CD4-positive, alpha-beta T cell treated with Interleukin-15 for 4 hours (primary cell): Measurements from ENCODE around the gene ACHE.

Experiments
- DNase-seq: peaks from one replicate; pipeline ENCODE4 v3.0.0-alpha.2; 2020; ENCODE audit warnings: low spot score

ACHE gene

DNA sequence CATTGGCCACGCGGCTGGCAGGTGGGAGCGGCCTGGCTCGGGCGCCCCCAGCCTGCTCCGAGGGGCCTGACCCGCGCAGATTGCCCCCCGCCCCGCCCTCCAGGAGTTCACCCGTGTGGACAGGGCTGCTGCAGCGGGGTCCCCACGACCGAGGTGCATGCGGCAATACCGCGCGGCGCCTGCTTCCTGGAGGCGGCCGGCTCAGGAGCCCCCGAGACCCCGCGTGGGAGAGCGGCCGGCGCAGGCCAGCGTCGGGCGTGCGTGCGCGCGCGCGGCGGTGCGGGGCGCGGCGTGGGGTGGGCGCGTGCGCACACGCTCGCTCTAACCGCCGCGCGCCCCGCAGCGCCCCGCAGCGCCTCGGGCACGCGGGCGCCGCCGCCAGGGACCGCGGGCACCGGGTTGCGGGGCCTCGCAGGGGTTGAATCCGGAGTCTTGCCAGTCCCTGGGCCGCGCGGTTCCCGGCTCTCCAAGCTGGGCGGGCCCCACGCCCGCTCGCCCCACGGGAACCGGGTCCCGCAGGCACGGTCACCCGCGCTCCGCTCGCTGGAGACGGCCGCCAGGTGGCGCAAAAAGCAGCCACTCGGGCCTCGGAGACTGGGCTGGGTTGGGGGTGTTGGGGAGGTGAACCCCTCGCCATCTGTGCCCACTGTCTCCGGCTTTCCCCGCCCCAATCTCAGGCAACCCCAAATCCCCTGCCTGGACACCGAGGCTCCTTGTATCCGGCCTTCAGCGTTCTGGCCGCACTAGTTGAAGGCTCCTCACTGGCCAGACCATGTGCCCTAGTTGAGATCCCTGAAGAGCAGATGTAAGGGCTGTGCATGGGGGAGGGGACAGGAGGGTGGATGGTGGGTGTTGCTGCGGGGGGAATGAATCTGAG, 1.3 kb upstream of the ACHE start:
- peak; percentile 67 for DNase-seq

DNA sequence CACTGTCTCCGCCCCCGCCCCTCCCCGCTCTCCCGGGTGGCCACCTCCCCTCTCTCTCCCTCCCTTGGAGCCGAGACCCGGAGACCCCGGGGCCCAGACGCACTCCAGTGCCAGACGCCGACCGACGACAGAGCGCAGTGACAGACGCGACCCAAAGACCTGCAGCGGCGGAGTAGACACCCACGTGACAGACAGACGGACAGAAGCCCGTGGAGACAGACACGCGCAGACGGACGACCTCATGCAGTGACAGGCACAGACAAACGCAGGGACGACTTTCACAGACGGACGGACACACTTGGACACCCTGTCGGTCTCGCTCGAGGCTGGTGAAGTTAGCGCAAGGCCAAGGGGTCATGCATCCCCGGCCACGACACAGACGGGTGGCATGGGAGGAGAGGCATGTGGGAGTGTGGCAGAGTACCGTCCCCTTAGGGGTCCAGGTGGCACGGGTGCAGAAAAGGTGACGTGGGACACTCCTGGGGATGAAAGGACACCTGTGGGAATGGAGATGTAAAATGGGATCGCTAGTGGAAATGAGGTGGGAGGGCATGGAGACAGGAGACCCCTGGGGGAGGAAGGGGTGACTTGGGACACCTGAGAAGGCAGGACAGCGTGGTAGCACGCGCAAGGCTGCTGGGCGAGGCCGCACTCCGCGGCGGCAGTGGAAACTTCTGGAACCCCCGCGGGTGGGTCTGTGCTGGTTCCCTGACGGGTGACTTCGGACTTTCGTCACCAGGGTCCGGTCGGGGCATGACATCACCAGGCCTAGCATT, 456 bp upstream of the ACHE start:
- peak; percentile 19 for DNase-seq

GRCh38 chr7:100894860-100895700, 608 bp downstream of the ACHE start:
- peak; percentile 46 for DNase-seq

- no peak for DNase-seq
Measured at GRCh38 chr7:100893910-100894721, 1.6 kb downstream of the ACHE start.

DNA sequence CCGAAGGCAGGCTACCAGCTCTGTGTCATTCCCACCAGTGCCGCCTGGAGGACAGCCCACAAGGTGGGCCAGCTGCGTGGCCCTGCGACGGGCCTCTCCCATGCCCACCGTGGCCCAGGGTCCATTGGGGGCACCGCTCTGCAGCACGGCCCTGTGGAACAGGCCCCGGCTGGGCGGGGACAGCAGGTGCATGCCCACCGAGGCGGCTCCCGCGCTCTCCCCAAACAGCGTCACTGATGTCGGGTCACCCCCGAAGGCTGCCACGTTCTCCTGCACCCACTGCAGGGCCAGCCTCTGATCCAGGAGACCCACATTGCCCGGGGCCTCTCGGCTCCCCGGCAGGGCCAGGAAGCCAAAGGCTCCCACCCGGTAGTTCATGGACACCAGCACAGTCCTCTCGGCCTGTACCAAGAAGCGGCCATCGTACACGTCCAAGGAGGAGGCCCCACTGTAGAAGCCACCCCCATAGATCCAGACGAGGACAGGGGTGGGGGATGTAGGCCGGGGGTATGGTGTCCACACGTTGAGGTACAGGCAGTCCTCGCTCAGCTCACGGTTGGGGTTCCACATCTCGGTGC, 2.3 kb downstream of the ACHE start:
- DNase-seq: no peak

DNA sequence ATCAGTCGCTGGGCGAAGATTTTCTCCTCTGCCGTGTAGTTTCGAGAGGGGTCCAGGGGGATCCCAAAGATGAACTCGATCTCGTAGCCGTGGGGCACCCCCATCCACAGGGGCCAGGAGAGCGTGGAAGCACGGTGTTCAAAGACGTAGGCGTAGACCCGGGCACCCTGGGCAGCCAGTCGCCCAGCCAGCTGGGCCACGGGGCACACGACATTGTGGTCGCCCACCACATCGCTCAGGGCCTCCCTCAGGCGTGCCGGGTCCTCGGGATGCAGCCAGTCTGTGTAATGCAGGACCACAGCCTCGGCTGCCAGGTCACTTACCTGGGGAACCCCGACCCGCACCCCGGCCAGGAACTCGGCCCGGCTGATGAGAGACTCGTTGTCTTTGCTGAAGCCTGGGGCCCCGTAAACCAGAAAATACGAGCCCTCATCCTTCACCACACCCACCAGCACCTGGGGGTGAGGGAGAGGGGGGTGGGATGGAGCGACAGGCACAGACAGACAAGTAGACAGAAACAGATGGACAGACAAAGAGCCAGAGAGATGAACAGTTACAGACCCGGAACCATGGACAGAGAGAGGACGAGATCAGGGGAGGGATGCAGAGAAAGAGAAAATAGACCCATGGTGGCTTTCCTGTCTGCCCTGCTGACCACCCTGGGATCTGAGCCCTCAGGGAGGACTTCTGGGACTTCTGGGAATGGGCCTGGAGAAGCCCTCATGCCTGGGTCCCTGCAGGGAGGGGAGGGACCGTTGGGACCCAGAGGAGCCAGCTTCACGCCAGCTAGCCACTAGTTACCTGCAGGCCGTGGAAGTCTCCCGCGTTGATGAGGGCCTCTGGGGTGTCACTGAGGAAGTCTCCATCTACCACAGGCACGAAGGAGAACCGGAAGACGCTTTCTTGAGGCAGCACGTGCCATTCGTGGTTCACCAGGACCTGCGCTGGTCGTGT, 3.0 kb downstream of the ACHE start:
- no peak for DNase-seq

GRCh38 chr7:100891568-100892247, 4.0 kb downstream of the ACHE start:
- no peak for DNase-seq

DNA sequence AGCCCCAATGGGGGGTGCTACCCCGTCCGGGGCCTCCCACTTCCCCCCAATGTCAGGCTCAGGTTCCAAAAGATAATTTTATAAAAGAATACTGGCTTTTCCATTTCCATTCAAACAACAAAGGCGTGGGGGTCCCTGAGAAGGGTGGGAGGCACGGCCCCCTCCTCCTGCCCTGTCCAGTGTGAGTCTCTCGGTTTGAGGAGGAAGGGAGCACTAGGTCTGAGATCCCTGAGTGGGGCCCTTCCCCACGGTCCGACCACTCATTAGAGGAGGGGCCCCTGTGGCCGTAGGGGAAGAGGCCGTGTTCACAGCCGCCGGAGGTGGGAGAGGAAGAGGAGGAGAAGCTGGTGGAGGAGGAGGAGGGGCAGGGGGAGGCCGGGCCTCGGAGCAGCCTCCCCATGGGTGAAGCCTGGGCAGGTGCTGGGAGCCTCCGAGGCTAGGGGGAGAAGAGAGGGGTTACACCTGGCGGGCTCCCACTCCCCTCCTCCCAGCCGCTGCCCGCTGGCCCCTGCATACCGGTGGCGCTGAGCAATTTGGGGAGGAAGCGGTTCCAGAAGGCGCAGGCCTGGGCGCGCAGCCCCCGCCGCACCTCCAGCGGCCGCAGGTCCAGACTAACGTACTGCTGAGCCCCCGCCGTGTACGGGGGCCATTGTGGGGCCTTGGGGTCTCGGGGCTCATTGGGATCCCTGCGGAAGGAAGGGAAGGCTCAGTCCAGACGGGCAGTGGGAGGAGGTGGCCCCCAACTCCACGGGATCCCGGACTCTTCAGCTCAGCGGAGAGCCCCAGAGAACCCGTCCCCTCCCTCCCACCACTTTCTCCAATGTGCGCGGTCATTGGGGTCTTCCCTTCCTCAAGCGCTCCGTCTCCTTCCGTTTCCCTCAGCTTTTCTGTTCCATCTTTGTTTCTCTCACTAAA, 4.8 kb downstream of the ACHE start:
- no peak for DNase-seq

DNA sequence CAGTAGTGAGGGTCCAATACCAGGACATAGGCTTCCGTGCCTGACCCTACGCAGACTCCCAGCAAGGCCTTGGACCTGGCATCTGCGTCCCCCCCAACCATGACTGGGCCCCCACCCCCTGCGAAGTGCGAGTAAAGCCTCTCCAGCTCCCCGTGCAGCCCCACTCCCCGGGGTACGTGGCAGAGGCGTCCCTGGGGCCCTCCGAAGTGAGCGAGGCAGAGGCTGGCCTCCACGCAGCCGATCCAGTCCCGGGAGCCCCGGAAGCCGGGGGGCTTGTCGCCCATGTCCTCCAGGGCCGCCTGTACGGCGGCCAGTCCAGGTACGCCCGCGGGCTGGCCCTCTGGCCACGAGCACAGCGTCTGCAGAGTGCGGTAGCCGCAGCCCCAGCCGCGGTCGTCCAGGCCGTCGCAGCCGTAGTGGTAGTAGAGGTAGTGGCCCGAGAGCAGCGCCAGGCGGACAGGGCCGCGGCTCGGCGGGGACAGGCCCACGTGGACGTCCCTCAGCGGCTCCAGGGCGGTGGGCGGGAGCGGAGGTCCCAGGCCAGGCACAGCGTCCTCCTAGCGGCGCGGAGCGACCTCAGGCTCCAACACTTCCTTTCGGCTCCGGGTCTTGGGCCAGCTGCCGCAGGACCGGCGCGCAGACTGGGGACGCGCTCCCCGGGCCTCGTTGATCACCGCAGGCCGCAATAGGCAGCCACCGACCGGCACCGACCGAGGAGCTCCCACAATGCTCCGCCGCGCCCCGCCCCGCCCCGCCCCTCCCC, 6.5 kb downstream of the ACHE start, which contains the start of gene UFSP1:
Gene UFSP1, minus strand, starts transcription at position 728 of the 763 bp plus-strand sequence. Its CDS starts 444 bp downstream, at position 284.
- no peak for DNase-seq

DNA sequence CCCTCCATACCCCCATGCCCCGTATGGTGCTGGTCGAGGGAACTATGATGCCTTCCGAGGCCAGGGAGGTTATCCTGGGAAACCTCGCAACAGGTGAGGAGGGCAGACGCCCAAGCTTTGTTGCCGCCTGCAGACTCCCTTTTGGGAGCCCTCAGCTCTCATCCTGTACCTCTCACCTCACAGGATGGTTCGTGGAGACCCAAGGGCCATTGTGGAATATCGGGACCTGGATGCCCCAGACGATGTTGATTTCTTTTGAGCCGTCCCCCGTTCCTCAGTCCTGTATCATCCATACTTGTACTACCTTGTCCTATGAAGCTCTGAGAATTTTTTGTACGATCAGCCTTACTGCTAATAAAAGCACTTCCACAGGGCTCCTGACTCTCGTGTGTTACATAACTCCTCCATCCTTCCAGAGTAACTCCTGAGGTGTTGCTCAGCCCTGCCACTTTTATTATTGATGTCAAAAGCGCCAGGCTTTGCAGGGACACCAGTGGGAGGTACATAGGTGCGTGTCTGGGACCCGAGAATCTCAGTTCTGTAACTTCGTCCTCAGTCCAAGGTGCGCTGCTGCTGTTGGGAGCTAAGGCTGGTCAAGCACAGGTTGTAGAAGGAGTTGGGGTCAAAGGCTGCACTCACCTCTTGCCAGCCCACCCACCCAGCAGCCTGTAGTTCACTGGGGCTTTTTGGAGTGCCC, 7.2 kb downstream of the ACHE start:
- no peak for DNase-seq

DNA sequence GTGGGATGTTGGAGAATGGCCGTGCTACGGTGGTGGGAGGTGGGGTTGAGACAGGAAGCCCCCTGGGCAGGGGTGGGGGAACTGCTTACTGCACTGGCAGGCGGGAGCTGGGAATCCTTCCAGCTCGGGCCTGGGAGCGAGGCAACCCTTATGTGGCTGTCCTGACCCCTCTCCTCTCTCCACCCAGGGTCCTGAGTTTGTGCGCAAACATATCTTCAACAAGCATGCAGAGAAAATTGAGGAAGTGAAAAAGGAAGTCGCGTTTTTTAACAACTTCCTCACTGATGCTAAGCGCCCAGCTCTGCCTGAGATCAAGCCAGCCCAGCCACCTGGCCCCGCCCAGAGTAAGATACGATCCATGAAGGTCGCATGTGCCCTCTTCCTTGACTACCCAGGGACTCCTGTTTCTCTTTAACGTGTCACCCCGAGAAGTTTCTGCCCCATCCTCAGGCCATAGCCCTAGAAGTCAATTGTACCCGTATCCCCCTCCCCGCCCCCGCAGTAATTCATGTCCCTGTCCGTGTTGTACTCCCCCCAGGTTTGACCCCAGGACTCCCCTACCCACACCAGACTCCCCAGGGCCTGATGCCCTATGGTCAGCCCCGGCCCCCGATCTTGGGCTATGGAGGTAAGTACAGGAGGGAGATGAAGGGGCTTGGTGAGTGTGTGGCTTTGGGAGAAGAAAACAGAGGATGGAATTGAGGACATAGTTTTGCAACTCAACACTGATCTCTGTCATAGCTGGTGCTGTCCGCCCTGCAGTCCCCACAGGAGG, 8.0 kb downstream of the ACHE start:
- peak; percentile 57 for DNase-seq

GRCh38 chr7:100886936-100887515, 8.7 kb downstream of the ACHE start:
- no peak for DNase-seq

DNA sequence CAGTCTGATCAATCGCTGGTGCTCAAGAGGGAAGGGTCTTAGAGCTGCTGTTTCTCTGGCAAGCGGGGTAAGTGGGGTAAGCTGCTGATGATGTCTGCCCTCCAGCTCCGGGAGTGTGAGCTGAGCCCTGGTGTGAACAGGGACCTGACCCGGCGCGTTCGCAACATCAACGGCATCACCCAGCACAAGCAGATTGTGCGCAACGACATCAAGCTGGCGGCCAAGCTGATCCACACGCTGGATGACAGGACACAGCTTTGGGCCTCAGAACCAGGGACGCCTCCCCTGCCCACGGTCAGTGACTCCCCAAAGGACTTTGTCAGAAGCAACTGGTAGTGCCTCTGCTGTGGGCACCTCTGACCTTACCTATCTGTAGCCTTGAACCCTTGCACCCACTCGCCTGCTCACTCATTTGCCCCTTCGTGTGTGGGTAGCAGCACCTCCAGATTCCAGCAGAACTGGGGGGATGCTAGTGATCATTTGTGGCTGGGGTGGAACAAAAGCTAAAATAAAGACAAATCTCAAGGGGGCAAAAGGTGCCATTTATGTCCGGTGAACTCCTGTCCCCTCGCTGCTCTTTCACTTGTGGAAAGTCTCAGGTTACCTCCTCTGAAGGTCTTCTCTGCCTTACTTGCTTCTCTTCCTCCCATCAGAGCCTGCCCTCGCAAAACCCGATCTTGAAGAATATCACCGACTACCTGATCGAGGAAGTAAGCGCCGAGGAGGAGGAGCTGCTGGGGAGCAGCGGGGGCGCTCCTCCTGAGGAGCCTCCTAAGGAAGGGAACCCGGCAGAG, 9.3 kb downstream of the ACHE start:
- no peak for DNase-seq

- DNase-seq: no peak
Measured at GRCh38 chr7:100885440-100886141, 10.1 kb downstream of the ACHE start.
